ENCODE data around the gene IFITM2. TPM values are rescaled to one million over a fixed set of nuclear protein-coding genes. Genes with fewer than 3 reads are reported as not detected.
A peak's percentile ranks its signal among the peaks of the same experiment; 100 is the strongest.
"Not testable (repeated sequence)": the region's sequence is repeated elsewhere in the genome, so short reads cannot be mapped to it uniquely, and the experiment has no call there.

The IFITM2 gene
- total and polyA plus RNA-seq, 4 donors, result 75.7 to 4,189 (median 860) TPM

GRCh38 chr11:331358-332060, 23.9 kb downstream of the IFITM2 start:
- Histone ChIP-seq H3K4me3 (no peak overlapping the region), H3K9me3 (ENCODE audit: control insufficient read depth in 4 of 4, insufficient read depth in 3 of 4, low read length in 3 of 4) (peaks cover 0 to 3% (median 0%) of the 10 kb centered on the region in 4 donors), H3K27me3 (ENCODE audit: control insufficient read depth in 3 of 3, insufficient read depth in 3 of 3, low read length in 2 of 3) (no peaks in the 10 kb centered on the region), H3K27ac (ENCODE audit: low read depth in 1 of 2, low read length in 1 of 2) (no peak overlapping the region), H3K4me1 (ENCODE audit: control insufficient read depth in 5 of 5, insufficient read depth in 5 of 5, low read length in 5 of 5) (peaks cover 5 to 38% (median 15%) of the 10 kb centered on the region in 5 donors), H3K36me3 (ENCODE audit: control insufficient read depth in 4 of 4, insufficient read depth in 4 of 4, low read length in 4 of 4) (no peaks in the 10 kb centered on the region), H3K9ac (ENCODE audit: insufficient read depth in 1 of 2, low read length in 2 of 2) (no peak overlapping the region)
- 83 to 84% methylated on average over 19 of the region's 19 CpGs for WGBS, 2 donors
- TF ChIP-seq CTCF (IDR thresholded peaks at IDR 0.05; ENCODE audit: control extremely low read depth, extremely low read depth), result no peak
- no peak for DNase-seq
- ATAC-seq (ENCODE audit: insufficient read depth, low FRiP score), result no peak

- H3K36me3 ChIP-seq (ENCODE audit: control insufficient read depth in 4 of 4, insufficient read depth in 4 of 4, low read length in 4 of 4), result no peaks in the 10 kb centered on the region
- H3K4me1 ChIP-seq (ENCODE audit: control insufficient read depth in 5 of 5, insufficient read depth in 5 of 5, low read length in 5 of 5), result peaks cover 0 to 30% (median 11%) of the 10 kb centered on the region in 5 donors
- H3K9me3 ChIP-seq (ENCODE audit: control insufficient read depth in 4 of 4, insufficient read depth in 3 of 4, low read length in 3 of 4), result peaks cover 0 to 3% (median 0%) of the 10 kb centered on the region in 4 donors
- WGBS, 2 donors, result 85 to 90% methylated on average over 23 of the region's 23 CpGs
- H3K4me3 ChIP-seq, result no peak overlapping the region
- no peak for DNase-seq
- no peak overlapping the region for H3K9ac ChIP-seq (ENCODE audit: insufficient read depth in 1 of 2, low read length in 2 of 2)
- TF ChIP-seq CTCF (IDR thresholded peaks at IDR 0.05; ENCODE audit: control extremely low read depth, extremely low read depth), result no peak
- H3K27me3 ChIP-seq (ENCODE audit: control insufficient read depth in 3 of 3, insufficient read depth in 3 of 3, low read length in 2 of 3), result no peaks in the 10 kb centered on the region
- no peak overlapping the region for H3K27ac ChIP-seq (ENCODE audit: low read depth in 1 of 2, low read length in 1 of 2)
- ATAC-seq (ENCODE audit: insufficient read depth, low FRiP score), result no peak
Measured at GRCh38 chr11:332651-333480, 25.2 kb downstream of the IFITM2 start.

GRCh38 chr11:333616-334263, 26.1 kb downstream of the IFITM2 start:
- H3K4me3 ChIP-seq; ATAC-seq (ENCODE audit: insufficient read depth, low FRiP score); H3K36me3 ChIP-seq (ENCODE audit: control insufficient read depth in 4 of 4, insufficient read depth in 4 of 4, low read length in 4 of 4); DNase-seq; H3K9me3 ChIP-seq (ENCODE audit: control insufficient read depth in 4 of 4, insufficient read depth in 3 of 4, low read length in 3 of 4); H3K27me3 ChIP-seq (ENCODE audit: control insufficient read depth in 3 of 3, insufficient read depth in 3 of 3, low read length in 2 of 3): not testable (repeated sequence)
- H3K4me1 ChIP-seq (ENCODE audit: control insufficient read depth in 5 of 5, insufficient read depth in 5 of 5, low read length in 5 of 5), result peaks cover 0 to 25% (median 11%) of the 10 kb centered on the region in 5 donors
- peak overlapping the region in 1 of 2 donors; percentile 1 for H3K9ac ChIP-seq (ENCODE audit: insufficient read depth in 1 of 2, low read length in 2 of 2)
- peak overlapping the region in 1 of 2 donors; percentile 74 for H3K27ac ChIP-seq (ENCODE audit: low read depth in 1 of 2, low read length in 1 of 2)
- 88% methylated on average over 17 of the region's 17 CpGs for WGBS, 2 donors

Measured in lung (tissue), 12 donors.